A549 (cell line): ENCODE data around the gene CRIP2. TPM values are rescaled to one million over a fixed set of nuclear protein-coding genes. Genes with fewer than 3 reads are reported as not detected.

ENCODE experiments used
- CBX2 ChIP-seq: fragments of 200-600 bp; sonication (generic); IDR thresholded peaks from 2 replicates; pipeline ENCODE4 v1.6.1; 2016; ENCODE audit warnings: low read depth, mild to moderate bottlenecking, borderline replicate concordance
- CBX8 ChIP-seq: fragments of 200-600 bp; sonication (generic); IDR thresholded peaks from 2 replicates; pipeline ENCODE4 v1.6.1; 2016
- CHD2 ChIP-seq: fragments of 150-350 bp; IDR thresholded peaks from 2 replicates; pipeline ENCODE4 v1.6.1; 2014; ENCODE audit warnings: low read length; ENCODE audit not compliant: partially characterized antibody
- CHD4 ChIP-seq: fragments of 200-600 bp; sonication (generic); IDR thresholded peaks from 2 replicates; pipeline ENCODE4 v1.6.1; 2016; ENCODE audit warnings: antibody characterized with exemption, mild to moderate bottlenecking, borderline replicate concordance
- EHF ChIP-seq: fragments of 250-450 bp; sonication (Bioruptor Pico); IDR thresholded peaks from 2 replicates; pipeline ENCODE4 v1.5.0; 2020; ENCODE audit warnings: mild to moderate bottlenecking
- EHMT2 ChIP-seq: fragments of 200-600 bp; sonication (generic); IDR thresholded peaks from 2 replicates; pipeline ENCODE4 v1.6.1; 2016; ENCODE audit warnings: antibody characterized with exemption, low read depth, mild to moderate bottlenecking, moderate library complexity
- EP300 ChIP-seq, 2 experiments: fragments of >200 bp; sonication (Bioruptor Twin); formaldehyde crosslinking; IDR thresholded peaks; 2 replicates in 1 of 2; 3 replicates in 1 of 2; pipeline ENCODE4 v1.6.1; 2016 to 2017
- ESRRA ChIP-seq: fragments of 150-350 bp; IDR thresholded peaks from 2 replicates; pipeline ENCODE4 v1.6.1; 2014; ENCODE audit warnings: mild to moderate bottlenecking, low read length, borderline replicate concordance
- FOXS1 ChIP-seq: fragments of 250-450 bp; sonication (Bioruptor Pico); IDR thresholded peaks from 2 replicates; pipeline ENCODE4 v1.5.0; 2020; ENCODE audit warnings: mild to moderate bottlenecking, moderate library complexity
- GATA3 ChIP-seq: IDR thresholded peaks from 2 replicates; pipeline ENCODE4 v1.6.1; 2012; ENCODE audit warnings: borderline replicate concordance
- HDAC2 ChIP-seq: fragments of 200-600 bp; sonication (generic); IDR thresholded peaks from 2 replicates; pipeline ENCODE4 v1.6.1; 2016
- HEYL ChIP-seq: fragments of 250-450 bp; sonication (Bioruptor Pico); IDR thresholded peaks from 2 replicates; pipeline ENCODE4 v1.8.0; 2021; ENCODE audit warnings: mild to moderate bottlenecking, moderate library complexity
- HOXA7 ChIP-seq: fragments of 250-450 bp; sonication (Bioruptor Pico); IDR thresholded peaks from 2 replicates; pipeline ENCODE4 v1.5.0; 2020; ENCODE audit warnings: mild to moderate bottlenecking, moderate library complexity
- HOXB13 ChIP-seq: fragments of 250-450 bp; sonication (Bioruptor Pico); IDR thresholded peaks from 2 replicates; pipeline ENCODE4 v1.5.0; 2020; ENCODE audit warnings: low read depth, mild to moderate bottlenecking, moderate library complexity
- KDM1A ChIP-seq: fragments of 200-600 bp; sonication (generic); IDR thresholded peaks from 2 replicates; pipeline ENCODE4 v1.6.1; 2016; ENCODE audit warnings: low read depth, mild to moderate bottlenecking
- KDM5A ChIP-seq: fragments of 200-600 bp; sonication (generic); IDR thresholded peaks from 2 replicates; pipeline ENCODE4 v1.6.1; 2016; ENCODE audit warnings: antibody characterized with exemption, mild to moderate bottlenecking
- MAFK ChIP-seq: fragments of 450-650 bp; IDR thresholded peaks from 2 replicates; pipeline ENCODE4 v1.6.1; 2014; ENCODE audit not compliant: partially characterized antibody
- MYC ChIP-seq: IDR thresholded peaks from 2 replicates; pipeline ENCODE4 v1.6.1; 2012; ENCODE audit warnings: mild to moderate bottlenecking, inconsistent platforms, low read length, improper control_type of control experiment, borderline replicate concordance
- NFE2L2 ChIP-seq: fragments of 150-350 bp; conservative IDR thresholded peaks from 2 replicates; pipeline ENCODE4 v1.6.1; 2014; ENCODE audit warnings: low read length
- NR3C1 ChIP-seq: fragments of >200 bp; sonication (Bioruptor Twin); formaldehyde crosslinking; IDR thresholded peaks from 3 replicates; pipeline ENCODE4 v1.6.1; 2017
- POLR2A ChIP-seq: IDR thresholded peaks from 2 replicates; pipeline ENCODE4 v1.6.1; 2012; ENCODE audit warnings: mild to moderate bottlenecking, low read length
- POLR2AphosphoS2 ChIP-seq: conservative IDR thresholded peaks from 2 replicates; pipeline ENCODE4 v1.6.1; 2012; ENCODE audit warnings: low read length, improper control_type of control experiment, inconsistent platforms
- RCOR1 ChIP-seq: fragments of 150-350 bp; IDR thresholded peaks from 2 replicates; pipeline ENCODE4 v1.6.1; 2014; ENCODE audit warnings: antibody characterized with exemption, low read length, low read depth
- RFX5 ChIP-seq: fragments of 450-650 bp; IDR thresholded peaks from 2 replicates; pipeline ENCODE4 v1.7.1; 2014; ENCODE audit warnings: antibody characterized with exemption, mild to moderate bottlenecking, moderate library complexity
- RNF2 ChIP-seq: fragments of 200-600 bp; sonication (generic); IDR thresholded peaks from 2 replicates; pipeline ENCODE4 v1.6.1; 2016; ENCODE audit warnings: low read depth, mild to moderate bottlenecking, antibody characterized with exemption, moderate library complexity, borderline replicate concordance
- SMC3 ChIP-seq: fragments of >200 bp; sonication (Bioruptor Twin); formaldehyde crosslinking; IDR thresholded peaks from 3 replicates; pipeline ENCODE4 v1.6.1; 2018; ENCODE audit warnings: inconsistent platforms
- SREBF2 ChIP-seq: fragments of 450-650 bp; IDR thresholded peaks from 2 replicates; pipeline ENCODE4 v1.6.1; 2014; ENCODE audit warnings: mild to moderate bottlenecking, moderate library complexity
- TFCP2L1 ChIP-seq: fragments of 250-450 bp; sonication (Bioruptor Pico); IDR thresholded peaks from 2 replicates; pipeline ENCODE4 v1.5.0; 2021; ENCODE audit warnings: mild to moderate bottlenecking
- ZC3H11A ChIP-seq: fragments of 450-650 bp; IDR thresholded peaks from 2 replicates; pipeline ENCODE4 v1.6.1; 2014; ENCODE audit warnings: antibody characterized with exemption, mild to moderate bottlenecking
- ZFP36 ChIP-seq: fragments of 450-650 bp; IDR thresholded peaks from 2 replicates; pipeline ENCODE4 v1.6.1; 2014; ENCODE audit warnings: borderline replicate concordance; ENCODE audit not compliant: partially characterized antibody
- ZSCAN20 ChIP-seq: fragments of 250-450 bp; sonication (Bioruptor Pico); IDR thresholded peaks from 2 replicates; pipeline ENCODE4 v1.8.0; 2022; ENCODE audit warnings: mild to moderate bottlenecking, moderate library complexity
- polyA plus RNA-seq, 4 experiments: library from polyadenylated mRNA; depleted of rRNA in 3 of 4; stranded (reverse); fragments of >200 nt; fragmentation: RNase III in 1 of 4; extraction: RNeasy Plus Mini Kit Qiagen cat#74134 plus additional on column Dnase treatment in 1 of 4; gene quantifications; 2 replicates in 3 of 4; 3 replicates in 1 of 4; pipeline ENCODE4 v1.2.3, GENCODE V29; 2011 to 2017
- TF ChIP-seq, protein P1 (sequence below): fragments of >200 bp; sonication (Bioruptor Twin); formaldehyde crosslinking; IDR thresholded peaks from 3 replicates; pipeline ENCODE4 v1.5.1; 2016
- TF ChIP-seq, protein P2 (sequence below): fragments of 250-450 bp; sonication (Bioruptor Pico); IDR thresholded peaks from 2 replicates; pipeline ENCODE4 v1.5.0; 2021; ENCODE audit warnings: mild to moderate bottlenecking, moderate library complexity, borderline replicate concordance
- TF ChIP-seq, protein P3 (sequence below): fragments of >200 bp; sonication (Bioruptor Twin); formaldehyde crosslinking; IDR thresholded peaks from 3 replicates; pipeline ENCODE4 v1.6.1; 2016
- TF ChIP-seq, protein P4 (sequence below): fragments of >200 bp; sonication (Bioruptor Twin); formaldehyde crosslinking; IDR thresholded peaks from 2 replicates; pipeline ENCODE4 v1.6.1; 2016
- TF ChIP-seq, protein P5 (sequence below): fragments of 450-650 bp; IDR thresholded peaks from 2 replicates; pipeline ENCODE4 v1.6.1; 2014; ENCODE audit warnings: antibody characterized with exemption
- TF ChIP-seq, protein P6 (sequence below): fragments of 250-450 bp; sonication (Bioruptor Pico); IDR thresholded peaks from 2 replicates; pipeline ENCODE4 v1.5.0; 2020; ENCODE audit warnings: low read depth, mild to moderate bottlenecking, moderate library complexity

CRIP2 gene
- polyA plus RNA-seq, 2 of the 4 experiments (the other 2 are of a cell fraction) = 41.0 to 67.3 TPM

DNA sequence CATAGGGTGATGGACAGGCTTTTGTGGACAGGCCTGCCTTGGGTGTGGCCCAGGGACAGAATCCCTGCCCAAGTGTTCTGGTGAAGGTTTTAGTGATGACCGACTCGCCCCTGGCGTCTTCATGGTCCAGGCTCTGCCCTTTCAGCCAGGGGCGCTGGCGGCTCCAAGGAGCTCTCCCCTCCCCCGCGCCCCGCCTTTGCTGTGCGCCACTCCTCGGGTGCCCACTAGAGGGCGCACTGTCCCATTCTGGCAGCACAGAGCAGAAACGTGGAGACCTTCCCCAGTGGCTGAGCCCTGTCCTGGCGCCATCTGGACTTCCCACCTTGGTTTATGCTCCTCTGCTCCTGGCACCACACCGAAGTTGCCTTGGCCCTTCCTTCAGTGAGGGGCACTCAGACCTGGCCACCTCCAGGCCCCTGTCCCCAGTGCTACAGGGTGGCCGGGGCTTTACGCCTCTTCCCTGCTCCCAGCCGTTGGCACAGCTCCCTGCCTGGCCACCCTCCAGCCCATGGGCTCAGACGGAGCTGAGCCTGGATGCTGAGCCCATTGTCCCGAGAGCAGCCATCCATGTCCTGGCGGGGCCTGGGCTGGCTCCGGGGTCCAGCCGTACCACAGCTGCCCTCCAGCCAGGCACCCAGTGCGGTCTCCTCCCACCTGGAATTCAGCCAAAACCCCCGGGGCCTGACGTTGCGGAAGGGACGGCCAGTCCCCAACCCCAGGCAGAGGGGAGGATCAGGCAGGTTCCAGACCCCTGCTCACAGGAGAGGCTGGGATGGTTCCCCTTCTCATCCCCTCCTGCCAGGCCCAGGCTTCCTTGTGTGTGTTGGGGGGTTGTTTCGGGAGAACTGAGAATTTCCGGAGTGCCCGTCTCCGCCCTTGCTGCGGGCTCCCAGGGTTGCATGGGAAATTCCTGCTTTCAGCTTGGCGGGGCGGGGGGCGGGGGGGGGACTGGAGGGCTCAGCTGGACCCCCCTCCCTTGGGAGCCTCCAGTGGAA is 6.5 kb downstream of the CRIP2 start (continued):
- TF ChIP-seq, protein P1, sequence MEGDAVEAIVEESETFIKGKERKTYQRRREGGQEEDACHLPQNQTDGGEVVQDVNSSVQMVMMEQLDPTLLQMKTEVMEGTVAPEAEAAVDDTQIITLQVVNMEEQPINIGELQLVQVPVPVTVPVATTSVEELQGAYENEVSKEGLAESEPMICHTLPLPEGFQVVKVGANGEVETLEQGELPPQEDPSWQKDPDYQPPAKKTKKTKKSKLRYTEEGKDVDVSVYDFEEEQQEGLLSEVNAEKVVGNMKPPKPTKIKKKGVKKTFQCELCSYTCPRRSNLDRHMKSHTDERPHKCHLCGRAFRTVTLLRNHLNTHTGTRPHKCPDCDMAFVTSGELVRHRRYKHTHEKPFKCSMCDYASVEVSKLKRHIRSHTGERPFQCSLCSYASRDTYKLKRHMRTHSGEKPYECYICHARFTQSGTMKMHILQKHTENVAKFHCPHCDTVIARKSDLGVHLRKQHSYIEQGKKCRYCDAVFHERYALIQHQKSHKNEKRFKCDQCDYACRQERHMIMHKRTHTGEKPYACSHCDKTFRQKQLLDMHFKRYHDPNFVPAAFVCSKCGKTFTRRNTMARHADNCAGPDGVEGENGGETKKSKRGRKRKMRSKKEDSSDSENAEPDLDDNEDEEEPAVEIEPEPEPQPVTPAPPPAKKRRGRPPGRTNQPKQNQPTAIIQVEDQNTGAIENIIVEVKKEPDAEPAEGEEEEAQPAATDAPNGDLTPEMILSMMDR = peak; percentile 96
- no peak for TF ChIP-seq KDM5A
- TF ChIP-seq, protein P2, sequence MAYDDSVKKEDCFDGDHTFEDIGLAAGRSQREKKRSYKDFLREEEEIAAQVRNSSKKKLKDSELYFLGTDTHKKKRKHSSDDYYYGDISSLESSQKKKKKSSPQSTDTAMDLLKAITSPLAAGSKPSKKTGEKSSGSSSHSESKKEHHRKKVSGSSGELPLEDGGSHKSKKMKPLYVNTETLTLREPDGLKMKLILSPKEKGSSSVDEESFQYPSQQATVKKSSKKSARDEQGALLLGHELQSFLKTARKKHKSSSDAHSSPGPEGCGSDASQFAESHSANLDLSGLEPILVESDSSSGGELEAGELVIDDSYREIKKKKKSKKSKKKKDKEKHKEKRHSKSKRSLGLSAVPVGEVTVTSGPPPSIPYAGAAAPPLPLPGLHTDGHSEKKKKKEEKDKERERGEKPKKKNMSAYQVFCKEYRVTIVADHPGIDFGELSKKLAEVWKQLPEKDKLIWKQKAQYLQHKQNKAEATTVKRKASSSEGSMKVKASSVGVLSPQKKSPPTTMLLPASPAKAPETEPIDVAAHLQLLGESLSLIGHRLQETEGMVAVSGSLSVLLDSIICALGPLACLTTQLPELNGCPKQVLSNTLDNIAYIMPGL = peak; percentile 8; the same call in 1 of the 2 replicates
- TF ChIP-seq MYC = peak; percentile 87
- TF ChIP-seq CHD4 = no peak
- no peak for TF ChIP-seq RNF2
- no peak for TF ChIP-seq CBX8
- TF ChIP-seq EHMT2 = no peak
- no peak for TF ChIP-seq HEYL (CRISPR knock-in tag)
- 0 out of 2 replicates have a peak, but pooled peaks have one; percentile 33 for TF ChIP-seq GATA3
- no peak for TF ChIP-seq CBX2
- TF ChIP-seq EHF (CRISPR knock-in tag) = peak; percentile 69
- TF ChIP-seq, protein P3, sequence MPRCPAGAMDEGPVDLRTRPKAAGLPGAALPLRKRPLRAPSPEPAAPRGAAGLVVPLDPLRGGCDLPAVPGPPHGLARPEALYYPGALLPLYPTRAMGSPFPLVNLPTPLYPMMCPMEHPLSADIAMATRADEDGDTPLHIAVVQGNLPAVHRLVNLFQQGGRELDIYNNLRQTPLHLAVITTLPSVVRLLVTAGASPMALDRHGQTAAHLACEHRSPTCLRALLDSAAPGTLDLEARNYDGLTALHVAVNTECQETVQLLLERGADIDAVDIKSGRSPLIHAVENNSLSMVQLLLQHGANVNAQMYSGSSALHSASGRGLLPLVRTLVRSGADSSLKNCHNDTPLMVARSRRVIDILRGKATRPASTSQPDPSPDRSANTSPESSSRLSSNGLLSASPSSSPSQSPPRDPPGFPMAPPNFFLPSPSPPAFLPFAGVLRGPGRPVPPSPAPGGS = 0 out of 3 replicates have a peak, but pooled peaks have one; percentile 13
- no peak for TF ChIP-seq ESRRA
- TF ChIP-seq RCOR1 = no peak
- no peak; the same call in 1 of the 2 replicates for TF ChIP-seq POLR2AphosphoS2
- no peak for TF ChIP-seq EP300 (IDR thresholded peaks at IDR 0.05)
- no peak for TF ChIP-seq MAFK
- peak; percentile 52; the same call in 1 of the 2 replicates for TF ChIP-seq HOXB13 (CRISPR knock-in tag)
- no peak for TF ChIP-seq ZC3H11A
- TF ChIP-seq POLR2A = peak; percentile 61
- TF ChIP-seq ZSCAN20 = no peak
- no peak for TF ChIP-seq KDM1A
- TF ChIP-seq RFX5 = no peak
- no peak for TF ChIP-seq NR3C1
- TF ChIP-seq, protein P4, sequence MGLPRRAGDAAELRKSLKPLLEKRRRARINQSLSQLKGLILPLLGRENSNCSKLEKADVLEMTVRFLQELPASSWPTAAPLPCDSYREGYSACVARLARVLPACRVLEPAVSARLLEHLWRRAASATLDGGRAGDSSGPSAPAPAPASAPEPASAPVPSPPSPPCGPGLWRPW = no peak
- TF ChIP-seq ZFP36 = no peak
- TF ChIP-seq CHD2 = peak; percentile 68
- no peak for TF ChIP-seq HDAC2
- no peak for TF ChIP-seq NFE2L2
- peak; percentile 76 for TF ChIP-seq SMC3
- peak; percentile 81 for TF ChIP-seq TFCP2L1 (CRISPR knock-in tag)
- no peak for TF ChIP-seq SREBF2
- TF ChIP-seq, protein P5, sequence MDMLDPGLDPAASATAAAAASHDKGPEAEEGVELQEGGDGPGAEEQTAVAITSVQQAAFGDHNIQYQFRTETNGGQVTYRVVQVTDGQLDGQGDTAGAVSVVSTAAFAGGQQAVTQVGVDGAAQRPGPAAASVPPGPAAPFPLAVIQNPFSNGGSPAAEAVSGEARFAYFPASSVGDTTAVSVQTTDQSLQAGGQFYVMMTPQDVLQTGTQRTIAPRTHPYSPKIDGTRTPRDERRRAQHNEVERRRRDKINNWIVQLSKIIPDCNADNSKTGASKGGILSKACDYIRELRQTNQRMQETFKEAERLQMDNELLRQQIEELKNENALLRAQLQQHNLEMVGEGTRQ = no peak
- TF ChIP-seq HOXA7 (CRISPR knock-in tag) = peak; percentile 67; the same call in 1 of the 2 replicates
- no peak for TF ChIP-seq FOXS1 (CRISPR knock-in tag)
- TF ChIP-seq, protein P6, sequence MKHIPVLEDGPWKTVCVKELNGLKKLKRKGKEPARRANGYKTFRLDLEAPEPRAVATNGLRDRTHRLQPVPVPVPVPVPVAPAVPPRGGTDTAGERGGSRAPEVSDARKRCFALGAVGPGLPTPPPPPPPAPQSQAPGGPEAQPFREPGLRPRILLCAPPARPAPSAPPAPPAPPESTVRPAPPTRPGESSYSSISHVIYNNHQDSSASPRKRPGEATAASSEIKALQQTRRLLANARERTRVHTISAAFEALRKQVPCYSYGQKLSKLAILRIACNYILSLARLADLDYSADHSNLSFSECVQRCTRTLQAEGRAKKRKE (CRISPR knock-in tag) = peak; percentile 55; the same call in 1 of the 2 replicates
